Measurements from ENCODE around the gene SLC22A7.
"Not testable (repeated sequence)": the region's sequence is repeated elsewhere in the genome, so short reads cannot be mapped to it uniquely, and the experiment has no call there.

The SLC22A7 gene

DNA sequence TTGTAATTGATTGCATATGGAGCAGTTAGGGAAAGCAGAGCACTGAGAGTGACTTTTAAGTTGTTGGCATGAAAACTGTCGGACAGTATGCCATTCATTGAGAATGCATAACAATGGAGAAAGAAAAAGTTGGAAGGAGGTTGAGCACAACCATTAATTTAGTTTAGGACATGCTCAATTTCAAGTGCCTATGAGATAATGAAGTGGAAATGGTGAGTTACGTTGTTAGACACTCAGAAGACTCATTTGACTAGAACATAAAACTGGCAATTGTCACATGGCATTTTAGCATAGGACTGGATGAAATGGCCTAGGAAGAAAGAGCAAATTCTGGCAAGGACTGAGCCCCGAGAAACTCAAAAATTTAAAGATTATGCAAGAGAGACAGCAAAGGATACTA, 49.4 kb downstream of the SLC22A7 start:
- DNase-seq = no peak

DNA sequence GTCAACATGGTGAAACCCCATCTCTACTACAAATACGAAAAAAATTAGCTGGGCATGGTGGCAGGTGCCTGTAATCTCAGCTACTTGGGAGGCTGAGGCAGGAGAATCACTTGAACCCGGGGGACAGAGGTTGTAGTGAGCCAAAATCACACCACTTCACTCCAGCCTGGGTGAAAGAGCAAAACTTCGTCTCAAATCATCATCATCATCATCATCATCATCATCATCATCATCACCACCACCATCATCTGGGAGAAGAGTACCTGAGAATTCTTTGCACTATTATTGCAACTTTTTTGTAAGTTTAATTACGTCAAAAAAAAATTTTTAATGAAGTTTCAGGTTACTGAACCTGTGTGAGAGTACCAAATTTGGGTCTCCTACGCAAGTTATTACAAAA, 53.9 kb downstream of the SLC22A7 start:
- not testable (repeated sequence) for DNase-seq

Data from NCI-H187 (cell line).